ENCODE results near the gene EHD4.

DNA sequence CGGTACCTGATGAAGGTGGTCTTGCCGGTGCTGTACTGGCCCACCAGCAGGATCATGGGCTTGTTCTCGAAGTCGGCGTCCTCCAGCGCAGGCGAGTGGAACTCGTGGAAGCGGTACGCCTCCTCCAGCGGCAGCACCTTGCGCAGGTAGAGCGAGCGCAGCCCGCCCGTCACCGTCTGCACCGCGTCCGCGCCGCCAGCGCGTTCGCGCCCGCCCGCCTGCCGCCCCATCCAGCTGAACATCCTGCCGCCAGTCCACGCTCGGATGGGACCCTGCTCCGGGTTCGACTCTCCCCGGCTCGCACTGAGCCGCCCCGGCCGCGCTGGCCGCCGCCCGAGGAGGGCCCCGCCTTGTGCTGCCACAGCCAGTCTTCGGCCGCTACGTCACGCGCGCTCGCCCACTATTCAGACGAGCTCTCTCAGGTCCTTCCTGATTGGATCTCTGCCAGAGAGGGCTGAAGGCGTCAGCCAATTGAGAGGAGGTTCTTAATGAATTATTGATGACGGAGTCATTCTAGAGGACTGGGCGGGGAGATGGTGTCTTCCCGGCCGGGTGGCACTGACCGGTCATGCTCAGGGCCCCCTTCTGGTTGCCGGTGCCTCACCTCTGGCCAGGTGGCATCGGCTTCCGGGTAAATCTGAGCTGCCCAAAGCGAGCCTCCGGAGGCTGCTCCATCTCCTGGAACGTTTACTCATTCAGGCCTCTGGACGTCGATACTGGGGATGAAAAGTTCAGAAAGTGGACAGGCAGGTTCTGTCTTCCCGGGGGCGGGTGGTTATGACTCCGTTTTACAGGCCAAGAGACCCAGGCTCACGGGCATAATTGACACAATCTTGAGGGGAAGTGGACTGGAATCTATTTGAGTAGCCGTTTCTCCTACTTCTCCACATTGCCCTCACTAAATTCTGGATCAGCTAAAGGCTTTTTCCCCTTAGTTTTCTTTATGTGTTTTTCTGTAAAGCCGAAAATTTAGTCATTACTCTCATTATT lies at the start of gene EHD4:
- no peak for TF ChIP-seq EZH2phosphoT487 (IDR thresholded peaks at IDR 0.05; ENCODE audit: low read length)
- TF ChIP-seq, protein P1, sequence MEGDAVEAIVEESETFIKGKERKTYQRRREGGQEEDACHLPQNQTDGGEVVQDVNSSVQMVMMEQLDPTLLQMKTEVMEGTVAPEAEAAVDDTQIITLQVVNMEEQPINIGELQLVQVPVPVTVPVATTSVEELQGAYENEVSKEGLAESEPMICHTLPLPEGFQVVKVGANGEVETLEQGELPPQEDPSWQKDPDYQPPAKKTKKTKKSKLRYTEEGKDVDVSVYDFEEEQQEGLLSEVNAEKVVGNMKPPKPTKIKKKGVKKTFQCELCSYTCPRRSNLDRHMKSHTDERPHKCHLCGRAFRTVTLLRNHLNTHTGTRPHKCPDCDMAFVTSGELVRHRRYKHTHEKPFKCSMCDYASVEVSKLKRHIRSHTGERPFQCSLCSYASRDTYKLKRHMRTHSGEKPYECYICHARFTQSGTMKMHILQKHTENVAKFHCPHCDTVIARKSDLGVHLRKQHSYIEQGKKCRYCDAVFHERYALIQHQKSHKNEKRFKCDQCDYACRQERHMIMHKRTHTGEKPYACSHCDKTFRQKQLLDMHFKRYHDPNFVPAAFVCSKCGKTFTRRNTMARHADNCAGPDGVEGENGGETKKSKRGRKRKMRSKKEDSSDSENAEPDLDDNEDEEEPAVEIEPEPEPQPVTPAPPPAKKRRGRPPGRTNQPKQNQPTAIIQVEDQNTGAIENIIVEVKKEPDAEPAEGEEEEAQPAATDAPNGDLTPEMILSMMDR (IDR thresholded peaks at IDR 0.05; ENCODE audit: low read length) = peak; percentile 51

Data from MM.1S (cell line).